ENCODE data around the gene IL1RAPL1. TPM values are rescaled to one million over a fixed set of nuclear protein-coding genes. Genes with fewer than 3 reads are reported as not detected.

Gene IL1RAPL1
- total RNA-seq, 2 donors from 2014 or later = 1.2 to 3.0 TPM

- no peak for DNase-seq (ENCODE audit: low spot score)
These were observed 1040.6 kb downstream of the IL1RAPL1 start for GRCh38 chrX:29627833-29628232.

GRCh38 chrX:29634516-29634915 is 1047.3 kb downstream of the IL1RAPL1 start:
- Histone ChIP-seq H3K27me3 (no peaks in the 10 kb centered on the region), H3K4me3 (no peak overlapping the region), H3K4me1 (no peaks in the 10 kb centered on the region), H3K27ac (no peak overlapping the region), H3K9me3 (no peaks in the 10 kb centered on the region), H3K36me3 (no peaks in the 10 kb centered on the region)
- no peak for DNase-seq (ENCODE audit: low spot score)
- TF ChIP-seq CTCF (IDR thresholded peaks at IDR 0.05) = no peak

More at GRCh38 chrX:29627833-29628232, 1040.6 kb downstream of the IL1RAPL1 start:
- Histone ChIP-seq H3K27ac (no peak overlapping the region), H3K4me3 (no peak overlapping the region), H3K27me3 (no peaks in the 10 kb centered on the region), H3K4me1 (no peaks in the 10 kb centered on the region), H3K9me3 (no peaks in the 10 kb centered on the region), H3K36me3 (no peaks in the 10 kb centered on the region)
- no peak for TF ChIP-seq CTCF (IDR thresholded peaks at IDR 0.05)

DNA sequence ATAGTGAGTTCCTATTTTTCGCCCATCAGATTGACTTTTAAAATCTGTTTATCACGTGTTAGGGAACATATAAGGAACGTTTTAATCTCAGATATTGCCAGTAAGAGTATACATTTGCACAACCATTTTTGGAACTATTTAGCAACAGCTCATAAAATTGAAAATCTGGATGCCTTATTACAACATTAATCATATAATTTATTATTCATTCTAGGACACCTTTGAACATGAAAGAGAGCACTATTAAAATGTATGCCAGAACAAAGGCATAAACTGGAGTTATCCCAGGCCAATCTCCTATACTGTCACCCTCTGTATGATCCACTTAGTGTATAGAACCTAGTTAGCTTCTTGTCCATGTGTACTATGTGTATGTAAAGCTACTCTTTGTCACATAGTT is 1049.1 kb downstream of the IL1RAPL1 start:
- no peak for TF ChIP-seq CTCF (IDR thresholded peaks at IDR 0.05)
- Histone ChIP-seq H3K36me3 (no peaks in the 10 kb centered on the region), H3K4me1 (no peaks in the 10 kb centered on the region), H3K9me3 (no peaks in the 10 kb centered on the region), H3K4me3 (no peak overlapping the region), H3K27ac (no peak overlapping the region), H3K27me3 (no peaks in the 10 kb centered on the region)
- no peak for DNase-seq (ENCODE audit: low spot score)

DNA sequence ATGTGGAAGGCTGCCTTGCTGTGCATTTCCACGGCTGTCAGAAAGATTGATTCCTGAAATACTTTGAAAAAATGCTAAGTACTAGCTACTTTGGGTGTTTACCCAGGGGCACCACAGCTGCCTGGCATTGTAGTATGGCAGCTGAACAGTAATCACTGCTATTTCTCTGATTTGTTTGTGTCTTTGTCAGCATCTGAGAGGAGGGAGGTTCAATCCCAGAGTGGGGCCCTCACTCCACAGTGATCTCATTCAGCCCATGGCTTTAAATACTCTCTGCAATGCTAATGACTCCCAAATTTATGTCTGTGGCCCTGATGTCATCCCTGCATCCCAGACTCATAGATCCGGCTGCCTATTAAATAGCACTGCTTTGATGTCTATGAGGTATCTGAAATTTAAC is 1052.9 kb downstream of the IL1RAPL1 start:
- Histone ChIP-seq H3K4me3 (no peak overlapping the region), H3K27ac (no peak overlapping the region), H3K36me3 (no peaks in the 10 kb centered on the region), H3K27me3 (no peaks in the 10 kb centered on the region), H3K9me3 (no peaks in the 10 kb centered on the region), H3K4me1 (no peaks in the 10 kb centered on the region)
- DNase-seq (ENCODE audit: low spot score) = no peak
- no peak for TF ChIP-seq CTCF (IDR thresholded peaks at IDR 0.05)

DNA sequence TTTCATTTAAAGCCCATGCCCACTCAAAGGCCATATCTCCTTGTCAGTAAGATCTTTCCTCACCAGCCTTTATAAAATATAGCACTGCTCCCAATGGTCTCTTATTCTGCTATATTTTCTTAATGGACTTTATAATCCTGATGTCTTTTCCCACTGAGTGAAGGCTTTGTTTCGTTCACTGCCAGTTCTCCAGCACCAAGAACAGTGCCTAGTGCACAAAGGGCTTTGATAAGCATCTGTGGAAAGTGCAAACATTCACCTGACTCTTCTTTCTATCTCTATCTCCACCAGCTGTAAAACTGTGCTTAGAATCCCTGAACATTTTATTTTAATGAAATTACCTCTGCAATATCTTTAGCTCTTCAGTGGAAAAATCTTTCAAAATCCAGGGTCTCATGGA is 1054.2 kb downstream of the IL1RAPL1 start:
- no peaks in the 10 kb centered on the region for H3K36me3 ChIP-seq
- no peak overlapping the region for H3K4me3 ChIP-seq
- no peaks in the 10 kb centered on the region for H3K27me3 ChIP-seq
- H3K9me3 ChIP-seq = no peaks in the 10 kb centered on the region
- no peak for TF ChIP-seq CTCF (IDR thresholded peaks at IDR 0.05)
- no peak for DNase-seq (ENCODE audit: low spot score)
- H3K27ac ChIP-seq = no peak overlapping the region
- no peaks in the 10 kb centered on the region for H3K4me1 ChIP-seq

DNA sequence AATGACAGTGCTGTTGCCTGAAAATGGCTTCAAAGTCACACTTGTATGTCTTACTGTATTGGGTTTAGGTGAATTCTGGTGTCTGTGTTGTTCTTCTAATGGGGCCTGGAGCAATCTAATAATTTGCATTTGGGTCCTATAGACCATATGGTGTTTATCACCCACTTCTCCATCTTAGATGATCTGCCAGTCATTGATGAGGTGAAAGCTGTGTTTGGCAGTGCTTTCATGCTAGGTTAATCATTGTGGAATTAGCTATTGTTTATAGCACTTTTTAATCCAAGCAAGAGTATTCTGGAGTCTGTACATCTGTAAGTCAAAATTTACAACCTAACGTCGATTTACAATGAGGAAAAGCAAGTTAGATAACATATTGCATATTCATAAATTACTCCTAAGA is 1055.9 kb downstream of the IL1RAPL1 start:
- H3K27ac ChIP-seq = no peak overlapping the region
- no peak for DNase-seq (ENCODE audit: low spot score)
- H3K4me3 ChIP-seq = no peak overlapping the region
- no peaks in the 10 kb centered on the region for H3K36me3 ChIP-seq
- no peak for TF ChIP-seq CTCF (IDR thresholded peaks at IDR 0.05)
- no peaks in the 10 kb centered on the region for H3K4me1 ChIP-seq
- no peaks in the 10 kb centered on the region for H3K27me3 ChIP-seq
- no peaks in the 10 kb centered on the region for H3K9me3 ChIP-seq
